Posterior vena cava (tissue), 2 donors: ENCODE data around the gene NUDT8. TPM values are rescaled to one million over a fixed set of nuclear protein-coding genes. Genes with fewer than 3 reads are reported as not detected.
A peak's percentile ranks its signal among the peaks of the same experiment; 100 is the strongest.

Source experiments
- DNase-seq: peaks from one replicate; pipeline ENCODE4 v3.0.0-alpha.2; 2020; ENCODE audit warnings: low spot score
- intact Hi-C, 2 donors: fragments of 100-400 bp; cut with DNase I; formaldehyde crosslinking; loops; one replicate each; pipeline versions ENCODE4 v1.14.1 to v1.14.2; 2022 to 2023
- total RNA-seq, 2 donors: library from RNA; stranded (reverse); fragmentation: NEBNext Ultra II Directional; extraction: Animal tissue kit (Norgen Biotek cat#: 25700); gene quantifications; one replicate each; pipeline ENCODE4 v1.2.1, GENCODE V29; 2021
- donor health status: DM: yes; HTN: yes; CAD: no.
- donor health status: DM: yes; HTN: yes; CAD: no.

NUDT8 gene
- total RNA-seq, 2 donors from 2014 or later, result 4.6 to 5.7 TPM

DNA sequence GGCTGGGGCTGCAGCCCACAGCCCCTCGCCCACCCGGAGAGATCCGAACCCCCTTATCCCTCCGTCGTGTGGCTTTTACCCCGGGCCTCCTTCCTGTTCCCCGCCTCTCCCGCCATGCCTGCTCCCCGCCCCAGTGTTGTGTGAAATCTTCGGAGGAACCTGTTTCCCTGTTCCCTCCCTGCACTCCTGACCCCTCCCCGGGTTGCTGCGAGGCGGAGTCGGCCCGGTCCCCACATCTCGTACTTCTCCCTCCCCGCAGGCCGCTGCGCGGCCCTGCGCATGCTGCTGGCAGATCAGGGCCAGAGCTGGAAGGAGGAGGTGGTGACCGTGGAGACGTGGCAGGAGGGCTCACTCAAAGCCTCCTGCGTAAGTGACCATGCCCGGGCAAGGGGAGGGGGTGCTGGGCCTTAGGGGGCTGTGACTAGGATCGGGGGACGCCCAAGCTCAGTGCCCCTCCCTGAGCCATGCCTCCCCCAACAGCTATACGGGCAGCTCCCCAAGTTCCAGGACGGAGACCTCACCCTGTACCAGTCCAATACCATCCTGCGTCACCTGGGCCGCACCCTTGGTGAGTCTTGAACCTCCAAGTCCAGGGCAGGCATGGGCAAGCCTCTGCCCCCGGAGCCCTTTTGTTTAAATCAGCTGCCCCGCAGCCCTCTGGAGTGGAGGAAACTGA lies 45.4 kb downstream of the NUDT8 start:
- intact Hi-C loops, result no loop called here
- DNase-seq, result peak; percentile 94

DNA sequence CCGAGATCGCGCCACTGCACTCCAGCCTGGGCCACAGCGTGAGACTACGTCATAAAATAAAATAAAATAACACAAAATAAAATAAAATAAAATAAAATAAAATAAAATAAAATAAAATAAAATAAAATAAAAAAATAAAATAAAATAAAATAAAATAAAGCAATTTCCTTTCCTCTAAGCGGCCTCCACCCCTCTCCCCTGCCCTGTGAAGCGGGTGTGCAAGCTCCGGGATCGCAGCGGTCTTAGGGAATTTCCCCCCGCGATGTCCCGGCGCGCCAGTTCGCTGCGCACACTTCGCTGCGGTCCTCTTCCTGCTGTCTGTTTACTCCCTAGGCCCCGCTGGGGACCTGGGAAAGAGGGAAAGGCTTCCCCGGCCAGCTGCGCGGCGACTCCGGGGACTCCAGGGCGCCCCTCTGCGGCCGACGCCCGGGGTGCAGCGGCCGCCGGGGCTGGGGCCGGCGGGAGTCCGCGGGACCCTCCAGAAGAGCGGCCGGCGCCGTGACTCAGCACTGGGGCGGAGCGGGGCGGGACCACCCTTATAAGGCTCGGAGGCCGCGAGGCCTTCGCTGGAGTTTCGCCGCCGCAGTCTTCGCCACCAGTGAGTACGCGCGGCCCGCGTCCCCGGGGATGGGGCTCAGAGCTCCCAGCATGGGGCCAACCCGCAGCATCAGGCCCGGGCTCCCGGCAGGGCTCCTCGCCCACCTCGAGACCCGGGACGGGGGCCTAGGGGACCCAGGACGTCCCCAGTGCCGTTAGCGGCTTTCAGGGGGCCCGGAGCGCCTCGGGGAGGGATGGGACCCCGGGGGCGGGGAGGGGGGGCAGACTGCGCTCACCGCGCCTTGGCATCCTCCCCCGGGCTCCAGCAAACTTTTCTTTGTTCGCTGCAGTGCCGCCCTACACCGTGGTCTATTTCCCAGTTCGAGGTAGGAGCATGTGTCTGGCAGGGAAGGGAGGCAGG lies 46.2 kb downstream of the NUDT8 start, which contains the start of gene GSTP1:
Gene GSTP1, plus strand, starts transcription at position 566 of the 958 bp plus-strand sequence. Its CDS starts 32 bp downstream, at position 598.
- peak; percentile 98 for DNase-seq
- intact Hi-C loops, result no loop called here

DNA sequence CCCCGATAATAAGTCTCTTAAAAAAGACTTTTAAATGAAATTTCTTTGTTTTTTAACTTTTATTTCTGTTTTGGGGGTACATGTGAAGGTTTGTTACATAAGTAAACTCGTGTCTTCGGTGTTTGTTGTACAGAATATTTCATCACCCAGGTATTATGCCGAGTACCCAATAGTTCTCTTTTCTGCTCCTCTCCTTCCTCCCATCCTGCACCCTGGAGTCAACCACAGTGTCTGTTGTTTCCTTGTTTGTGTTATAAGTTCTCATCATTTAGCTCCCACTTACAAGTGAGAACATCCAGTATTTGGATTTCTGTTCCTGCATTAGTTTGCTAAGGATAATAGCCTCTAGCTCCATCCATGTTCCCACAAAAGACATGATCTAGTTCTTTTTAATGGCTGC lies 47.7 kb downstream of the NUDT8 start:
- no peak for DNase-seq
- intact Hi-C loops, result no loop called here

DNA sequence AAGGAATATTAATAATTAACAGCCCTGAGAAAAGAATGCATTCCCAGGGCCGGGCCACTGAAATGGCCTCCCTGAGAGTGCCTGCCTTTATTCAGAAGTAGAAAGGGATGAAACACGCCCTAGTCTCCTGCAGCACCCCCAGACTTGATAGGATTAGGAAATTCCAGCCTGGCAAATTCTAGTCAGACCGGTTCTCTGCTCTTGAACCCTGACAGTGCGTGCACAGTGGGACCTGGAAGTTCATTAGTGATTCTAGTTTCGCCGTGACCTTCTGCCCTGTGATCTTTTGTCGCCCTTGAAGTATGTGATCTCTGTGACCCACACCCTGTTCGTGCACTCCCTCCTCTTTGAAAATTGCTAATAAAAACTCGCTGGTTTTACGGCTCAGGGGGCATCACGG lies 48.3 kb downstream of the NUDT8 start:
- no peak for DNase-seq
- intact Hi-C loops, result no loop called here

DNA sequence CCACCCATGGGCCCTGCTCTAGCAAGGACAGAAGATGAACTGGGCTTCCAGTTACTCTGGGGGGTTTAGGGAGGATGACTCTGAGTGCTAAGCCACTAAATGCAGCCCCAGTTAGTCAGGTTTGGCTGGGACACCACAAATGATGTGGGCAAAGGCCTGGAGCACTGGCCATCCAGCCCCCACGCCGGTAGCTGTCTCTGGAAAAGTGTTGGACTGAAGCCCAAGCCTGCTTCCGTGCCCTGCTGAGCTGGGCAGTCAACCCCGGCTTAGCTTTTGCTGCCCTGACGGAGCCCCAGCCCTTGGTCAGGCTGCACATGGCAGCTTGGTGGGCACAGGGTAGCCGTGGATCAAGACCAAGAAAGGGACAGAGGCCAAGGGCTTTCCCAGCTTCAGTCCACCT lies 51.8 kb downstream of the NUDT8 start:
- intact Hi-C loops, result no loop called here
- DNase-seq, result no peak

Other genes starting within 250 kb of the NUDT8 start
- 10 to 100 TPM; 10.3 to 11.4 TPM for gene RAD9A, start 238.0 kb downstream of the NUDT8 start, total RNA-seq
- gene PPP1CA, start 228.1 kb downstream of the NUDT8 start, total RNA-seq, result 10 to 100 TPM; 62.1 to 70.6 TPM
- gene TBC1D10C, start 225.9 kb downstream of the NUDT8 start, total RNA-seq, result 1 to 10 TPM; 2.9 to 3.4 TPM
- 1 to 10 TPM; 1.4 to 1.6 TPM for gene CARNS1, start 214.3 kb downstream of the NUDT8 start, total RNA-seq
- gene RPS6KB2, start 201.4 kb downstream of the NUDT8 start, total RNA-seq, result 10 to 100 TPM; 28.9 TPM
- gene PTPRCAP, start 192.3 kb downstream of the NUDT8 start, total RNA-seq, result 1 to 10 TPM; 2.5 TPM
- 10 to 100 TPM; 62.6 to 79.7 TPM for gene CORO1B, start 186.5 kb downstream of the NUDT8 start, total RNA-seq
- gene GPR152, start 177.2 kb downstream of the NUDT8 start, total RNA-seq, result not detected
- 1 to 10 TPM; 1.2 to 2.2 TPM for gene CABP4, start 174.6 kb downstream of the NUDT8 start, total RNA-seq
- gene TMEM134, start 160.7 kb downstream of the NUDT8 start, total RNA-seq, result 10 to 100 TPM; 31.0 to 35.9 TPM
- 10 to 100 TPM; 44.4 to 50.5 TPM for gene AIP, start 146.9 kb downstream of the NUDT8 start, total RNA-seq
- 10 to 100 TPM; 31.5 to 42.7 TPM for gene PITPNM1, start 124.6 kb downstream of the NUDT8 start, total RNA-seq
- gene CDK2AP2, start 121.8 kb downstream of the NUDT8 start, total RNA-seq, result 10 to 100 TPM; 39.7 to 40.0 TPM
- not detected for gene CABP2, start 106.5 kb downstream of the NUDT8 start, total RNA-seq
- 100 to 1,000 TPM; 338 to 370 TPM for gene GSTP1, start 46.1 kb downstream of the NUDT8 start, total RNA-seq
- gene NDUFV1, start 23.0 kb downstream of the NUDT8 start, total RNA-seq, result 100 to 1,000 TPM; 112 to 116 TPM
- not detected for gene TBX10, start 9.8 kb upstream of the NUDT8 start, total RNA-seq
- not detected for gene ACY3, start 20.8 kb upstream of the NUDT8 start, total RNA-seq
- not detected for gene ALDH3B2, start 44.7 kb upstream of the NUDT8 start, total RNA-seq